K562 (cell line): ENCODE measurements around the gene SP6. TPM values are rescaled to one million over a fixed set of nuclear protein-coding genes. Genes with fewer than 3 reads are reported as not detected.

Experiments
- ATAC-seq: fragments of 200-7000 bp; cut with Tn5 transposase; 3 replicates; pipeline ENCODE4 v1.9.1; 2020; ENCODE audit warnings: moderate library complexity
- BruUV-seq: library from RNA; stranded (reverse); fragments of 400-500 nt; replicated peaks from 2 replicates; lab custom pipeline; 2021; lab: Mats Ljungman, UMichigan
- CTCF ChIA-PET: fragments of 300-600 bp; formaldehyde crosslinking; extraction: SDS; loops from one replicate; lab custom pipeline; 2021; ENCODE audit warnings: low intra/inter-chr PET ratio; lab: Yijun Ruan, JAX
- POLR2A ChIA-PET: fragments of 300-600, 350-650 bp; sonication (Branson Sonifier 250); formaldehyde crosslinking; extraction: SDS; loops from one replicate; lab custom pipeline; 2021; ENCODE audit warnings: antibody characterized with exemption, inconsistent platforms; lab: Yijun Ruan, JAX
- DNase-seq, 4 experiments: peaks; one replicate each; pipeline versions ENCODE4 v3.0.0 to v3.0.0-alpha.2; 2011 to 2018; ENCODE audit warnings: low spot score in 3 of 4, mixed read lengths in 3 of 4; ENCODE audit errors: extremely low read depth in 1 of 4
- FAIRE-seq: peaks from 2 replicates; lab custom pipeline; 2011; peaks lifted over from hg19 to GRCh38; lab: Jason Lieb, UNC
- H2AFZ ChIP-seq: 2 replicates; pipeline ENCODE4 v1.6.0; 2011; ENCODE audit warnings: low read depth, low read length, control low read depth, inconsistent platforms
- H3K27ac ChIP-seq: fragments of 200-600 bp; 3 replicates; pipeline ENCODE4 v1.8.0; 2011; ENCODE audit warnings: low read depth, mild to moderate bottlenecking, control low read depth, inconsistent platforms, low read length, moderate library complexity, mixed read lengths; ENCODE audit errors: extremely low read depth
- H3K27me3 ChIP-seq, 2 experiments: fragments of 300-600 bp in 1 of 2; 2 replicates in 1 of 2; 3 replicates in 1 of 2; pipeline versions ENCODE4 v1.6.0 to v1.8.0; 2011; ENCODE audit warnings: inconsistent platforms in 2 of 2, low read length in 2 of 2, mild to moderate bottlenecking in 1 of 2, mixed read lengths in 1 of 2, moderate library complexity in 1 of 2; ENCODE audit not compliant: control insufficient read depth in 2 of 2, insufficient read depth in 2 of 2
- H3K36me3 ChIP-seq: fragments of 300-600 bp; 3 replicates; pipeline ENCODE4 v1.8.0; 2011; ENCODE audit warnings: mild to moderate bottlenecking, low read length, inconsistent platforms; ENCODE audit not compliant: control insufficient read depth, insufficient read depth
- H3K4me1 ChIP-seq, 2 experiments: fragments of 200-600 bp in 1 of 2; replicated peaks in 1 of 2; 2 replicates in 1 of 2; 3 replicates in 1 of 2; pipeline versions ENCODE4 v1.5.1 to v1.8.0; 2011; ENCODE audit warnings: inconsistent platforms in 2 of 2, low read length in 2 of 2, mild to moderate bottlenecking in 1 of 2, mixed read lengths in 1 of 2, moderate library complexity in 1 of 2; ENCODE audit not compliant: control insufficient read depth in 2 of 2, insufficient read depth in 2 of 2
- H3K4me2 ChIP-seq: 2 replicates; pipeline ENCODE4 v1.6.1; 2011; ENCODE audit warnings: low read length, control low read depth, inconsistent platforms, mixed read lengths; ENCODE audit not compliant: insufficient read depth
- H3K4me3 ChIP-seq: fragments of 200-600 bp; sonication (generic), shearing (Covaris generic); 2 replicates; pipeline ENCODE4 v1.5.1; 2016; ENCODE audit warnings: control low read depth, inconsistent platforms
- H3K79me2 ChIP-seq: fragments of 200-600 bp; 3 replicates; pipeline ENCODE4 v1.8.0; 2011; ENCODE audit warnings: low read length, inconsistent platforms; ENCODE audit not compliant: control insufficient read depth, insufficient read depth
- H3K9ac ChIP-seq, 2 experiments: 2 replicates each; pipeline versions ENCODE4 v1.6.0 to v1.6.1; 2011; ENCODE audit warnings: low read depth in 2 of 2, low read length in 2 of 2, control low read depth in 1 of 2, inconsistent platforms in 1 of 2, mild to moderate bottlenecking in 1 of 2, mixed read lengths in 1 of 2; ENCODE audit not compliant: insufficient read depth in 1 of 2
- H3K9me1 ChIP-seq: one replicate; pipeline ENCODE4 v1.6.0; 2011; ENCODE audit warnings: inconsistent platforms, mild to moderate bottlenecking, low read length, moderate library complexity; ENCODE audit not compliant: control insufficient read depth, insufficient read depth
- H3K9me3 ChIP-seq: replicated peaks from 2 replicates; pipeline ENCODE4 v1.5.1; 2011; ENCODE audit warnings: low read depth, low read length, inconsistent platforms; ENCODE audit not compliant: control insufficient read depth, insufficient read depth
- H4K20me1 ChIP-seq: replicated peaks from 2 replicates; pipeline ENCODE4 v1.6.1; 2011; ENCODE audit warnings: low read length, inconsistent platforms, mixed read lengths; ENCODE audit not compliant: control insufficient read depth, insufficient read depth
- FOXP4 ChIP-seq: sonication (generic); formaldehyde crosslinking; IDR thresholded peaks from 2 replicates; pipeline ENCODE4 v1.8.0; 2022; ENCODE audit warnings: mild to moderate bottlenecking, missing genetic modification reagents, borderline replicate concordance
- REST ChIP-seq, 2 experiments: fragments of 450-650 bp; formaldehyde crosslinking in 1 of 2; IDR thresholded peaks; 2 replicates each; pipeline versions ENCODE4 v1.4.0 to v1.6.1; 2014 to 2020; ENCODE audit warnings: mild to moderate bottlenecking in 2 of 2, borderline replicate concordance in 1 of 2, low read depth in 1 of 2
- SRSF9 ChIP-seq: fragments of 200-400 bp; formaldehyde crosslinking; IDR thresholded peaks from 2 replicates; pipeline ENCODE4 v1.6.1; 2017; ENCODE audit warnings: low read depth, low read length, borderline replicate concordance
- ZBTB33 ChIP-seq: sonication (generic); formaldehyde crosslinking; IDR thresholded peaks from 2 replicates; pipeline ENCODE4 v1.8.1; 2023; ENCODE audit warnings: mild to moderate bottlenecking, missing genetic modification reagents
- ZNF121 ChIP-seq: sonication (generic); formaldehyde crosslinking; conservative IDR thresholded peaks from 2 replicates; pipeline ENCODE4 v1.8.0; 2022; ENCODE audit warnings: missing genetic modification reagents
- ZNF184 ChIP-seq: sonication (generic); formaldehyde crosslinking; IDR thresholded peaks from 2 replicates; pipeline ENCODE4 v1.5.0; 2020; ENCODE audit warnings: missing genetic modification reagents
- WGBS: fragments of 100-300 bp; shearing (Covaris generic); methylation state at CpG from one replicate; pipeline ENCODE4 v1.1.6; 2016; ENCODE audit warnings: low coverage, mixed read lengths; ENCODE audit not compliant: insufficient coverage; ENCODE audit errors: missing lambda C conversion rate; 5-methylcytosine and 5-hydroxymethylcytosine counted together
- in situ Hi-C: fragments of 300-500 bp; cut with MboI; formaldehyde crosslinking; loops from 4 replicates; pipeline ENCODE4 v1.15.0; 2018; ENCODE audit warnings: inconsistent platforms, mixed read lengths
- intact Hi-C: fragments of 100-400 bp; cut with micrococcal nuclease; formaldehyde crosslinking; loops from 2 replicates; pipeline ENCODE4 v1.14.2; 2022
- polyA plus RNA-seq, 8 experiments: library from polyadenylated mRNA; depleted of rRNA in 4 of 8; stranded (reverse) in 5 of 8; unstranded in 3 of 8; fragments of >200 nt; fragmentation: Nextera tagmentation in 2 of 8; fragmentation: Illumina TruSeq in 1 of 8; extraction: Ambion mirVana in 2 of 8; extraction: Trizol in 1 of 8; gene quantifications; 2 replicates each; pipeline versions ENCODE4 v1.2.1 to v1.2.3, GENCODE V29; 2011 to 2014; ENCODE audit warnings: inconsistent platforms in 1 of 8, missing spikeins in 1 of 8
- total RNA-seq, 7 experiments: library from RNA; depleted of rRNA in 6 of 7; stranded (reverse); fragments of >200 nt in 6 of 7; fragmentation: Illumina TruSeq in 2 of 7; extraction: Trizol in 2 of 7; gene quantifications; 2 replicates each; pipeline versions ENCODE4 v1.2.1 to v1.2.3, GENCODE V29; 2011 to 2021; ENCODE audit warnings: low replicate concordance in 1 of 7

SP6 gene
- total and polyA plus RNA-seq, 9 of the 15 experiments (the other 6 are each of a cell fraction or from before 2014, with no cell fraction given), result 0.11 to 7.9 (median 2.2) TPM

- ChIA-PET CTCF (no interaction called here), POLR2A (interaction anchor here (1.8 to 2.8 kb wide), 2 partner anchors 9 to 64 kb away, joined by 22 to 28 read pairs; partner anchors contain the start of genes OSBPL7 and SP2)
- peak overlapping the region; percentile 84 to 88 for H3K9ac ChIP-seq
- intact Hi-C loops, result loop anchor here (5.0 kb wide), 1 partner anchor 53 kb away; no protein-coding TSS in a partner anchor
- H3K27me3 ChIP-seq, result no peaks in the 10 kb centered on the region
- 0 out of 2 replicates have a peak, but pooled peaks cover 4% of the 10 kb centered on the region for H4K20me1 ChIP-seq
- in situ Hi-C loops, result no loop called here
- peak in 1 of 4 experiments; percentile 50 for DNase-seq
- H3K79me2 ChIP-seq, result peaks cover 30% of the 10 kb centered on the region
- H3K9me3 ChIP-seq, result no peaks in the 10 kb centered on the region
- BruUV-seq, result no TSS peak
- no peak for FAIRE-seq
- peak overlapping the region; percentile 93 for H3K4me2 ChIP-seq
- peaks cover 15 to 28% of the 10 kb centered on the region in 2 experiments for H3K4me1 ChIP-seq
- 29% methylated on average over 17 of the region's 18 CpGs for WGBS
- ATAC-seq, result peak; percentile 8; the same call in 2 of the 3 replicates
- peaks cover 30% of the 10 kb centered on the region for H3K36me3 ChIP-seq
- H3K27ac ChIP-seq, result peak overlapping the region; percentile 82
- H2AFZ ChIP-seq, result peak overlapping the region; percentile 89; the same call in 1 of the 2 replicates
- H3K9me1 ChIP-seq, result no peaks in the 10 kb centered on the region
- TF ChIP-seq ZNF184 (CRISPR knock-in tag) (no peak), ZBTB33 (CRISPR knock-in tag) (peak; percentile 73), SRSF9 (no peak), REST (IDR thresholded peaks at IDR 0.05; ENCODE audit: borderline replicate concordance) (peak; percentile 75), REST (CRISPR knock-in tag; IDR thresholded peaks at IDR 0.05; ENCODE audit: low read depth) (no peak), ZNF121 (CRISPR knock-in tag) (peak; percentile 74), FOXP4 (CRISPR knock-in tag) (0 out of 2 replicates have a peak, but pooled peaks have one; percentile 44)
- H3K4me3 ChIP-seq, result peak overlapping the region; percentile 61
Observed at GRCh38 chr17:47830396-47831002, 20.5 kb downstream of the SP6 start.
